ENCODE data around the gene RIPOR3.

DNA sequence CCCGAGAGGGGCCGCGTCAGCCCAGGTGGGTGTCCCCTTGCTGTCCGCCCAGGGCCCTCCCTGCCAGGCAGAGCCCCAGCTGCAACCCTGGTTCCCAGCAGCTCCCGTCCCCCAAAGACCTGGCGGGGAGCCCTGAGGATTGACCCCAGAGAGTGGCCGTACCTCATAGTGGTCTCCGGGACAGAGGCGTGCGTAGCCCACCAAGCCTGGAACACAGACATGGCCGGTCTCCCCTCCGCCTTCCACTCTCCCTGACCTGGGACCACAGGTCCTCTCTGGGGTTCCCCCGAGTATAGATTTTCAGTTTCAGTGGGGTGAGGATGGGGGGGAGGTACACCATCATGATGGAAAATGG is 82.6 kb downstream of the RIPOR3 start:
- TF ChIP-seq, protein P1, sequence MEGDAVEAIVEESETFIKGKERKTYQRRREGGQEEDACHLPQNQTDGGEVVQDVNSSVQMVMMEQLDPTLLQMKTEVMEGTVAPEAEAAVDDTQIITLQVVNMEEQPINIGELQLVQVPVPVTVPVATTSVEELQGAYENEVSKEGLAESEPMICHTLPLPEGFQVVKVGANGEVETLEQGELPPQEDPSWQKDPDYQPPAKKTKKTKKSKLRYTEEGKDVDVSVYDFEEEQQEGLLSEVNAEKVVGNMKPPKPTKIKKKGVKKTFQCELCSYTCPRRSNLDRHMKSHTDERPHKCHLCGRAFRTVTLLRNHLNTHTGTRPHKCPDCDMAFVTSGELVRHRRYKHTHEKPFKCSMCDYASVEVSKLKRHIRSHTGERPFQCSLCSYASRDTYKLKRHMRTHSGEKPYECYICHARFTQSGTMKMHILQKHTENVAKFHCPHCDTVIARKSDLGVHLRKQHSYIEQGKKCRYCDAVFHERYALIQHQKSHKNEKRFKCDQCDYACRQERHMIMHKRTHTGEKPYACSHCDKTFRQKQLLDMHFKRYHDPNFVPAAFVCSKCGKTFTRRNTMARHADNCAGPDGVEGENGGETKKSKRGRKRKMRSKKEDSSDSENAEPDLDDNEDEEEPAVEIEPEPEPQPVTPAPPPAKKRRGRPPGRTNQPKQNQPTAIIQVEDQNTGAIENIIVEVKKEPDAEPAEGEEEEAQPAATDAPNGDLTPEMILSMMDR (IDR thresholded peaks at IDR 0.05; ENCODE audit: insufficient read depth, low read length): no peak
- TF ChIP-seq GABPA (IDR thresholded peaks at IDR 0.05; ENCODE audit: low read depth) (no peak), SPI1 (IDR thresholded peaks at IDR 0.05; ENCODE audit: borderline replicate concordance, low read depth) (no peak)
- TF ChIP-seq, protein P2, sequence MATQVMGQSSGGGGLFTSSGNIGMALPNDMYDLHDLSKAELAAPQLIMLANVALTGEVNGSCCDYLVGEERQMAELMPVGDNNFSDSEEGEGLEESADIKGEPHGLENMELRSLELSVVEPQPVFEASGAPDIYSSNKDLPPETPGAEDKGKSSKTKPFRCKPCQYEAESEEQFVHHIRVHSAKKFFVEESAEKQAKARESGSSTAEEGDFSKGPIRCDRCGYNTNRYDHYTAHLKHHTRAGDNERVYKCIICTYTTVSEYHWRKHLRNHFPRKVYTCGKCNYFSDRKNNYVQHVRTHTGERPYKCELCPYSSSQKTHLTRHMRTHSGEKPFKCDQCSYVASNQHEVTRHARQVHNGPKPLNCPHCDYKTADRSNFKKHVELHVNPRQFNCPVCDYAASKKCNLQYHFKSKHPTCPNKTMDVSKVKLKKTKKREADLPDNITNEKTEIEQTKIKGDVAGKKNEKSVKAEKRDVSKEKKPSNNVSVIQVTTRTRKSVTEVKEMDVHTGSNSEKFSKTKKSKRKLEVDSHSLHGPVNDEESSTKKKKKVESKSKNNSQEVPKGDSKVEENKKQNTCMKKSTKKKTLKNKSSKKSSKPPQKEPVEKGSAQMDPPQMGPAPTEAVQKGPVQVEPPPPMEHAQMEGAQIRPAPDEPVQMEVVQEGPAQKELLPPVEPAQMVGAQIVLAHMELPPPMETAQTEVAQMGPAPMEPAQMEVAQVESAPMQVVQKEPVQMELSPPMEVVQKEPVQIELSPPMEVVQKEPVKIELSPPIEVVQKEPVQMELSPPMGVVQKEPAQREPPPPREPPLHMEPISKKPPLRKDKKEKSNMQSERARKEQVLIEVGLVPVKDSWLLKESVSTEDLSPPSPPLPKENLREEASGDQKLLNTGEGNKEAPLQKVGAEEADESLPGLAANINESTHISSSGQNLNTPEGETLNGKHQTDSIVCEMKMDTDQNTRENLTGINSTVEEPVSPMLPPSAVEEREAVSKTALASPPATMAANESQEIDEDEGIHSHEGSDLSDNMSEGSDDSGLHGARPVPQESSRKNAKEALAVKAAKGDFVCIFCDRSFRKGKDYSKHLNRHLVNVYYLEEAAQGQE (IDR thresholded peaks at IDR 0.05; ENCODE audit: insufficient replicate concordance, low read depth): no peak
